ES-I3 (cell line): ENCODE measurements around the gene APOE.
"Not testable (repeated sequence)": the region's sequence is repeated elsewhere in the genome, so short reads cannot be mapped to it uniquely, and the experiment has no call there.

Experiments
- H3K36me3 ChIP-seq: 2 replicates; pipeline ENCODE4 v1.6.1; 2013; ENCODE audit warnings: mild to moderate bottlenecking, low read length, control low read depth, moderate library complexity; ENCODE audit not compliant: insufficient read depth
- H3K4me1 ChIP-seq: 2 replicates; pipeline ENCODE4 v1.6.1; 2013; ENCODE audit warnings: mild to moderate bottlenecking, control low read depth, low read length; ENCODE audit not compliant: insufficient read depth
- H3K9ac ChIP-seq: 2 replicates; pipeline ENCODE4 v1.6.1; 2013; ENCODE audit warnings: low read depth, mild to moderate bottlenecking, low read length, moderate library complexity
- H3K9me3 ChIP-seq: 2 replicates; pipeline ENCODE4 v1.6.1; 2013; ENCODE audit warnings: mild to moderate bottlenecking, low read length, moderate library complexity; ENCODE audit not compliant: control insufficient read depth, insufficient read depth

Gene APOE

GRCh38 chr19:44905437-44906160 lies at the start of gene APOE:
Gene APOE, plus strand, starts transcription at chr19:44905796. Its CDS starts 829 bp downstream, at chr19:44906625.
- H3K9ac ChIP-seq: peak within 1 kb of the TSS; percentile 91

GRCh38 chr19:44856421-44857083 lies 49.0 kb upstream of the APOE start:
- H3K9me3 ChIP-seq: no peaks in the 10 kb centered on the region
- H3K9ac ChIP-seq: no peak overlapping the region
- H3K36me3 ChIP-seq: no peaks in the 10 kb centered on the region; the same call in 1 of the 2 replicates
- no peaks in the 10 kb centered on the region for H3K4me1 ChIP-seq

More at GRCh38 chr19:44905437-44906160, at the start of gene APOE:
- peaks cover 12% of the 10 kb centered on the region; the same call in 1 of the 2 replicates for H3K4me1 ChIP-seq
- no peaks in the 10 kb centered on the region for H3K9me3 ChIP-seq
- H3K36me3 ChIP-seq: peaks cover 16% of the 10 kb centered on the region

DNA sequence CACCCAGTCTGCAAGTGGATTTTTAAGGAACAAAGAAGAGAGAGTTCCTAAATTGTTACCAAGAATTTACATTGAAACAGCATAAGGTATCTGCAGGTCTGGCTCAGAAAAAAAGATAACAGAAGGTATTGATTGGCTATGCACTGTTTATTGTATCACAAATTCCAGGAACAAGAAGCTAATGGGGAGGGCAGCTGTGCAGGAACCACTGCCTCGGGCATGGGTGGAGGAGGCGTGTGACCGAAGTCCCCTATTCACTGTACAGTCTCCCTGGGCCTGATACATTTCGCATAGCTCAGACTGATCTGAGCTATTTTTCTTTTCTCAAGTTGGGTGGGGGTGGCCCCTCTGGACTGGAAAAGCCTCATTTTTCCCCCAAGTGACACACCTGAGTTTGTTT lies 47.8 kb upstream of the APOE start:
- Histone ChIP-seq H3K9me3 (no peaks in the 10 kb centered on the region), H3K36me3 (no peaks in the 10 kb centered on the region; the same call in 1 of the 2 replicates), H3K4me1 (no peaks in the 10 kb centered on the region), H3K9ac (no peak overlapping the region)

GRCh38 chr19:44861576-44861975 lies 44.0 kb upstream of the APOE start:
- not testable (repeated sequence) for H3K9me3 ChIP-seq, H3K9ac ChIP-seq, H3K4me1 ChIP-seq, H3K36me3 ChIP-seq

- peaks cover 5% of the 10 kb centered on the region; the same call in 1 of the 2 replicates for H3K36me3 ChIP-seq
- H3K9me3 ChIP-seq: no peaks in the 10 kb centered on the region
- no peak overlapping the region for H3K9ac ChIP-seq
- no peaks in the 10 kb centered on the region; the same call in 1 of the 2 replicates for H3K4me1 ChIP-seq
Observed at GRCh38 chr19:44863990-44864389, 41.6 kb upstream of the APOE start.

GRCh38 chr19:44865196-44865767 lies 40.3 kb upstream of the APOE start:
- Histone ChIP-seq H3K36me3 (peaks cover 5% of the 10 kb centered on the region; the same call in 1 of the 2 replicates), H3K4me1 (no peaks in the 10 kb centered on the region; the same call in 1 of the 2 replicates), H3K9me3 (no peaks in the 10 kb centered on the region), H3K9ac (no peak overlapping the region)

GRCh38 chr19:44866664-44867063 lies 38.9 kb upstream of the APOE start:
- no peak overlapping the region for H3K9ac ChIP-seq
- no peaks in the 10 kb centered on the region for H3K9me3 ChIP-seq
- peaks cover 5% of the 10 kb centered on the region; the same call in 1 of the 2 replicates for H3K36me3 ChIP-seq
- no peaks in the 10 kb centered on the region; the same call in 1 of the 2 replicates for H3K4me1 ChIP-seq

DNA sequence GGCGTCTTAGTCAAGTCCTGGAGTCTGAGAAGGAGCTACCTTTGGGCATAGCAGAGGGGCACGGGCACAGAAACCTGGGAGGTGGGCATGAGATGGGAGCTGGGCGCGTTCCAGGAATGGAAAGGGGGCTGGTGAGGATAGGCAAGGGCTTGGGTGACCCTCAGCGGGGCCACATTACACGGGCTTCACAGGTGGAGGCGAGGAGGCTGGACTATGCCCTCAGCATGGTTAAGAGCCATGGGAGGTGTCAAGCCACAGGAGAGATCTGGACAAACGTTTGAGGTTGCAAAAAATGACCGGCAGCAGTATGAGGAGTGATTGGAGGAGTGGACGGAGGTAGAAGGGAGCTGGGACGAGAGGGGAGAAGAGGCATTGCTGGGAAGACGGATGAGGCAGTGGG lies 38.0 kb upstream of the APOE start:
- H3K9me3 ChIP-seq: no peaks in the 10 kb centered on the region
- no peak overlapping the region for H3K9ac ChIP-seq
- H3K36me3 ChIP-seq: peaks cover 11% of the 10 kb centered on the region
- H3K4me1 ChIP-seq: no peaks in the 10 kb centered on the region; the same call in 1 of the 2 replicates

DNA sequence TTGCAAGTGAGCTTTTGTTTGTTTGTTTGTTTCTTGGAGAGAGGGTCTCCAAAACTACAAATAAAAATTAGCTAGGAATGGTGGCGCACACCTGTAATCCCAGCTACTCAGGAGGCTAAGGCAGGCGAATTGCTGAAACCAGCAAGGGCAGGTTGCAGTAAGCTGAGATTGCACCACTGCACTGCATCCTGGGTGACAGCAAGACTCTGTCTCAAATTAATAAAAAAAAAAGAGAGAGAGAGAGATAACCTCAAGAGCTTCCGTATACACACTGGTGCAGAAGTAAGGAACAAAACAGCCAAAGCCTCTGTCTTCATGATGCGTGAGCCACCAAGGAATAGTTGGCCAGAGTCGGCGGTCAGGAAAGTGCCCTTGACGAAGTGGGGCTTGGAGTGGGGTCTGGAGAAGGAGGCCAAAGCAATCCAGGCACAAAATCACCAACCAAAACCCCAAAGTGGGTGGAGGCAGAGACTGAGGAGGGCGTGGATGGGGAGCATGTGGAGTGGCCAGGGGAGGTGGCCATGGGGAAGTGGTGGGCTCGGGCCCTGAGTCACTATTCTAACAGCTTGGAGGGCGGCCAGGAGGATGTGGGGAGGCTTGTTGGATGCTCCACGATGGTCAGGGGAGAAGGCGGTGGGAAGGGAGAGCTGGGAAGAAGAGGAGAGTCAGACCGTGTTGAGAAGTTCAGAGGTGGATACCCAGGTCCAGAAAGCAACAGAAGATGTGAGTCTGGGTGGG lies 35.7 kb upstream of the APOE start:
- Histone ChIP-seq H3K36me3 (peaks cover 18% of the 10 kb centered on the region), H3K9me3 (no peaks in the 10 kb centered on the region), H3K4me1 (no peaks in the 10 kb centered on the region; the same call in 1 of the 2 replicates), H3K9ac (no peak overlapping the region)

DNA sequence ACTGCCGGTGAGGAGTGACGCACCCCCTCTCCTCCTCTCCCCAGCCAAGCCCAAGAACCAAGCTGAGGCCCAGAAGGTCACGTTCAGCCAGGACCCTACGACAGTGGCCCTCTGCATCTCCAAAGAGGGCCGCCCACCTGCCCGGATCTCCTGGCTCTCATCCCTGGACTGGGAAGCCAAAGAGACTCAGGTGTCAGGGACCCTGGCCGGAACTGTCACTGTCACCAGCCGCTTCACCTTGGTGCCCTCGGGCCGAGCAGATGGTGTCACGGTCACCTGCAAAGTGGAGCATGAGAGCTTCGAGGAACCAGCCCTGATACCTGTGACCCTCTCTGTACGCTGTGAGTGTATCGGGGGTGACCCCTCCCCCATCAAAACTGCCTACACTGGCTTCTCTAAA lies 33.8 kb upstream of the APOE start:
- no peaks in the 10 kb centered on the region for H3K9me3 ChIP-seq
- no peak overlapping the region for H3K9ac ChIP-seq
- H3K36me3 ChIP-seq: peaks cover 31% of the 10 kb centered on the region
- peaks cover 12% of the 10 kb centered on the region; the same call in 1 of the 2 replicates for H3K4me1 ChIP-seq

- Histone ChIP-seq H3K9ac (no peak overlapping the region), H3K36me3 (peaks cover 33% of the 10 kb centered on the region), H3K4me1 (peaks cover 19% of the 10 kb centered on the region; the same call in 1 of the 2 replicates), H3K9me3 (no peaks in the 10 kb centered on the region)
Observed at GRCh38 chr19:44872661-44873060, 32.9 kb upstream of the APOE start.

GRCh38 chr19:44874317-44874716 lies 31.3 kb upstream of the APOE start:
- H3K4me1 ChIP-seq: peaks cover 27% of the 10 kb centered on the region; the same call in 1 of the 2 replicates
- no peak overlapping the region for H3K9ac ChIP-seq
- H3K9me3 ChIP-seq: no peaks in the 10 kb centered on the region
- H3K36me3 ChIP-seq: peaks cover 31% of the 10 kb centered on the region

DNA sequence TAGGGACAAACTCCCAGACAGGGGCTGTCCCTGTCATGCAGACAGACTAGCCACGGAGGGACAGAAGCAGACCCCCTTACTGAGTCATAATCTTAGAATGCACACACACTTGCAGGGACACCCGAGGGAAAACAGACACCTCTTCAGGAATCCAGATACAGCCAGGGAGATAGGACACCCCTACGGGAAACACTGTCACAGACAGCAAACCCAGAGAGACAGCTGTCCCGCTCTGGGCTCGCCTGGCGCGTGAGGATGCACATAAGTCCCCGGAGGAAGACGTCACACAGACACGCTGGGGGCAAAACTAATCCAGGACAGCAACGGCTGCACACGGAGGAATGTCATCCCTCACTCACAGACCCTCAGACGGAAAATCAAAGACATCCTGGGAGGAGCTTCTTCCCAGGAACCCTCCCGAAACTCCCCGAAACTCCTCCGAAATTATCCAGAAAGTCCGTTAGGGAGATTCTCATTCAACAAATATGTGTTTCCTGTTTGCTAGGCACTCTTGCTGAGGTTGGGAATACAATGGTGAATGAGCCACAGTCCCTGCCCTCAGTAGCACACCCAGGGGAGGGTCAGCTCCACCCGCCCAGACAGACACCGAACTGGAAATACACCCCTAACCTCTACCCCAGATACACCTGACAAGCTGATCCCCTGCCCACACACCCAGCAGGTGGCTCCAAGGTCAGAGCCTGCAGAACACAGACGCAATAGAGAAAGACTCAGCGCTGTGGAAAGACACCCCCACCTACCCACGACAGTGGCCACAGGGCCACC lies 29.7 kb upstream of the APOE start:
- H3K36me3 ChIP-seq: peaks cover 31% of the 10 kb centered on the region
- peaks cover 33% of the 10 kb centered on the region; the same call in 1 of the 2 replicates for H3K4me1 ChIP-seq
- H3K9ac ChIP-seq: no peak overlapping the region
- H3K9me3 ChIP-seq: no peaks in the 10 kb centered on the region
